GM12878 (cell line): ENCODE measurements around the gene ZSCAN10. TPM values are rescaled to one million over a fixed set of nuclear protein-coding genes. Genes with fewer than 3 reads are reported as not detected.

Experiments
- ATAC-seq: fragments of 200-7000 bp; cut with Tn5 transposase; 3 replicates; pipeline ENCODE4 v1.9.1; 2020; ENCODE audit warnings: mild to moderate bottlenecking, moderate library complexity
- BruUV-seq: library from RNA; stranded (reverse); fragments of 400-500 nt; replicated peaks from 2 replicates; lab custom pipeline; 2021; lab: Mats Ljungman, UMichigan
- CTCF ChIA-PET: fragments of 300-600 bp; sonication (Branson Sonifier 250); formaldehyde crosslinking; extraction: SDS; loops from one replicate; lab custom pipeline; 2021; ENCODE audit warnings: inconsistent platforms; lab: Yijun Ruan, JAX
- POLR2A ChIA-PET: fragments of 350-600 bp; formaldehyde crosslinking; extraction: SDS; loops from one replicate; lab custom pipeline; 2021; ENCODE audit warnings: inconsistent platforms; lab: Charles Lee
- RAD21 ChIA-PET: fragments of 300-600 bp; sonication (Branson Sonifier 250); formaldehyde crosslinking; loops from one replicate; lab custom pipeline; 2023; ENCODE audit warnings: antibody characterized with exemption; ENCODE audit not compliant: unreplicated experiment; lab: Charles Lee
- SMC1A ChIA-PET: fragments of 300-600 bp; sonication (Branson Sonifier 250); formaldehyde crosslinking; loops from one replicate; lab custom pipeline; 2023; ENCODE audit not compliant: unreplicated experiment, uncharacterized antibody; lab: Charles Lee
- DNase-seq: peaks from one replicate; pipeline ENCODE4 v3.0.0-alpha.2; 2011; ENCODE audit warnings: low read depth, low spot score
- FAIRE-seq: peaks from 3 replicates; lab custom pipeline; 2011; peaks lifted over from hg19 to GRCh38; lab: Jason Lieb, UNC
- H2AFZ ChIP-seq: 2 replicates; pipeline ENCODE4 v1.6.0; 2011; ENCODE audit warnings: low read depth, low read length, control low read depth; ENCODE audit not compliant: control insufficient read depth
- H3K27ac ChIP-seq: 2 replicates; pipeline ENCODE4 v1.5.1; 2011; ENCODE audit warnings: control low read depth; ENCODE audit not compliant: control insufficient read depth, insufficient read depth
- H3K27me3 ChIP-seq, 2 experiments: replicated peaks in 1 of 2; 2 replicates each; pipeline versions ENCODE4 v1.6.0 to v1.6.1; 2011; ENCODE audit warnings: low read length in 1 of 2; ENCODE audit not compliant: control insufficient read depth in 2 of 2, insufficient read depth in 2 of 2
- H3K36me3 ChIP-seq, 2 experiments: 2 replicates each; pipeline ENCODE4 v1.5.1; 2011; ENCODE audit warnings: low read length in 1 of 2; ENCODE audit not compliant: control insufficient read depth in 2 of 2, insufficient read depth in 2 of 2
- H3K4me1 ChIP-seq: 2 replicates; pipeline ENCODE4 v1.6.1; 2011; ENCODE audit warnings: mild to moderate bottlenecking, low read length, moderate library complexity, mixed read lengths; ENCODE audit not compliant: control insufficient read depth, insufficient read depth
- H3K4me2 ChIP-seq: 2 replicates; pipeline ENCODE4 v1.6.0; 2011; ENCODE audit warnings: control low read depth; ENCODE audit not compliant: control insufficient read depth, insufficient read depth
- H3K4me3 ChIP-seq: fragments of 200-600 bp; sonication (generic); 2 replicates; pipeline ENCODE4 v1.5.1; 2016
- H3K79me2 ChIP-seq: 2 replicates; pipeline ENCODE4 v1.6.0; 2011; ENCODE audit warnings: low read length; ENCODE audit not compliant: control insufficient read depth, insufficient read depth
- H3K9ac ChIP-seq: 2 replicates; pipeline ENCODE4 v1.8.0; 2011; ENCODE audit warnings: low read length, control low read depth, mixed read lengths; ENCODE audit not compliant: control insufficient read depth, insufficient read depth
- H3K9me3 ChIP-seq: replicated peaks from 3 replicates; pipeline ENCODE4 v1.5.1; 2011; ENCODE audit warnings: mild to moderate bottlenecking, low read length; ENCODE audit not compliant: control insufficient read depth, insufficient read depth
- H4K20me1 ChIP-seq: 2 replicates; pipeline ENCODE4 v1.6.0; 2011; ENCODE audit not compliant: control insufficient read depth, insufficient read depth
- CEBPZ ChIP-seq: fragments of 150-350 bp; IDR thresholded peaks from 2 replicates; pipeline ENCODE4 v1.6.1; 2016; ENCODE audit warnings: low read depth, low read length
- DPF2 ChIP-seq: fragments of 450-650 bp; IDR thresholded peaks from 2 replicates; pipeline ENCODE4 v1.6.1; 2017; ENCODE audit warnings: mild to moderate bottlenecking
- ETV6 ChIP-seq, 2 experiments: fragments of 450-650 bp in 1 of 2; IDR thresholded peaks in 1 of 2; conservative IDR thresholded peaks in 1 of 2; 2 replicates each; pipeline ENCODE4 v1.6.1; 2014; ENCODE audit warnings: antibody characterized with exemption in 1 of 2, borderline replicate concordance in 1 of 2, low read depth in 1 of 2, mild to moderate bottlenecking in 1 of 2, moderate library complexity in 1 of 2
- FOXM1 ChIP-seq: IDR thresholded peaks from 2 replicates; pipeline ENCODE4 v1.6.1; 2012; ENCODE audit warnings: low read depth, mild to moderate bottlenecking, inconsistent platforms, low read length, moderate library complexity
- GABPA ChIP-seq: IDR thresholded peaks from 2 replicates; pipeline ENCODE4 v1.6.1; 2014; ENCODE audit warnings: antibody characterized with exemption, low read depth, mild to moderate bottlenecking, inconsistent platforms
- NR2C1 ChIP-seq: fragments of 450-650 bp; IDR thresholded peaks from 2 replicates; pipeline ENCODE4 v1.6.1; 2017; ENCODE audit warnings: antibody characterized with exemption, mild to moderate bottlenecking, moderate library complexity
- NRF1 ChIP-seq: conservative IDR thresholded peaks from 2 replicates; pipeline ENCODE4 v1.6.1; 2011; ENCODE audit warnings: mild to moderate bottlenecking, low read depth, low read length, improper control_type of control experiment
- PAX8 ChIP-seq: fragments of 450-650 bp; IDR thresholded peaks from 2 replicates; pipeline ENCODE4 v1.6.1; 2017; ENCODE audit warnings: mild to moderate bottlenecking, moderate library complexity
- RCOR1 ChIP-seq: conservative IDR thresholded peaks from 2 replicates; pipeline ENCODE4 v1.6.1; 2012; ENCODE audit warnings: low read depth, low read length, improper control_type of control experiment
- REST ChIP-seq: IDR thresholded peaks from 2 replicates; pipeline ENCODE4 v1.6.1; 2012; ENCODE audit warnings: mild to moderate bottlenecking, low read depth, low read length
- SMAD5 ChIP-seq: IDR thresholded peaks from 2 replicates; pipeline ENCODE4 v1.6.1; 2016; ENCODE audit warnings: antibody characterized with exemption, low read depth
- TAF1 ChIP-seq: IDR thresholded peaks from 2 replicates; pipeline ENCODE4 v1.6.1; 2011; ENCODE audit warnings: mild to moderate bottlenecking, low read depth, low read length, borderline replicate concordance
- TARDBP ChIP-seq: IDR thresholded peaks from 2 replicates; pipeline ENCODE4 v1.6.1; 2016; ENCODE audit warnings: borderline replicate concordance
- ZNF687 ChIP-seq: fragments of 450-650 bp; IDR thresholded peaks from 2 replicates; pipeline ENCODE4 v1.6.1; 2017; ENCODE audit warnings: mild to moderate bottlenecking, moderate library complexity
- WGBS: methylation state at CpG from one replicate; pipeline ENCODE4 v1.1.6; 2016; ENCODE audit warnings: low lambda C conversion rate; ENCODE audit not compliant: insufficient replicate concordance, insufficient coverage; ENCODE audit errors: missing lambda C conversion rate; 5-methylcytosine and 5-hydroxymethylcytosine counted together
- in situ Hi-C: fragments of 300-500 bp; cut with MboI; formaldehyde crosslinking; loops from 9 replicates; pipeline ENCODE4 v1.14.3; 2018; ENCODE audit warnings: mixed read lengths
- intact Hi-C: fragments of 100-400 bp; cut with micrococcal nuclease; formaldehyde crosslinking; loops from one replicate; pipeline ENCODE4 v1.14.2; 2022; ENCODE audit not compliant: unreplicated experiment
- polyA plus RNA-seq, 11 experiments: library from polyadenylated mRNA; depleted of rRNA in 4 of 11; unstranded in 6 of 11; stranded (reverse) in 5 of 11; fragments of >200 nt; fragmentation: Nextera tagmentation in 4 of 11; fragmentation: Illumina TruSeq in 1 of 11; extraction: Ambion mirVana in 4 of 11; extraction: Trizol in 1 of 11; gene quantifications; 1 replicate in 1 of 11; 2 replicates in 10 of 11; pipeline versions ENCODE4 v1.2.1 to v1.2.3, GENCODE V29; 2011 to 2016; ENCODE audit warnings: inconsistent platforms in 2 of 11, missing spikeins in 2 of 11, low read depth in 1 of 11
- total RNA-seq, 4 experiments: library from RNA; depleted of rRNA in 3 of 4; stranded (reverse); fragments of >200 nt in 3 of 4; fragmentation: Illumina TruSeq in 1 of 4; extraction: Trizol in 1 of 4; gene quantifications; 2 replicates each; pipeline versions ENCODE4 v1.2.1 to v1.2.3, GENCODE V29; 2013 to 2021

ZSCAN10 gene
- total and polyA plus RNA-seq, 10 of the 15 experiments (the other 5 are each of a cell fraction or from before 2014, with no cell fraction given): 0.06 to 0.33 TPM; not detected in 8

- no peak for TF ChIP-seq NRF1
- no peak for TF ChIP-seq ETV6 (conservative IDR thresholded peaks at IDR 0.05 in 1 of 2, IDR thresholded peaks at IDR 0.05 in 1 of 2; ENCODE audit: borderline replicate concordance in 1 of 2, low read depth in 1 of 2)
- TF ChIP-seq CEBPZ: no peak
- no peak for TF ChIP-seq FOXM1
- TF ChIP-seq GABPA: no peak
- no peak for TF ChIP-seq PAX8
- no peak for TF ChIP-seq DPF2
- TF ChIP-seq REST: no peak
- TF ChIP-seq TAF1: no peak
- TF ChIP-seq NR2C1: no peak
- TF ChIP-seq SMAD5: no peak
- no peak for TF ChIP-seq RCOR1
- no peak for TF ChIP-seq TARDBP
- TF ChIP-seq ZNF687: no peak
- Histone ChIP-seq H3K79me2 (no peaks in the 10 kb centered on the region), H3K4me3 (no peak overlapping the region), H3K27me3 (no peaks in the 10 kb centered on the region), H3K9me3 (peaks cover 6% of the 10 kb centered on the region), H3K4me1 (peaks cover 45% of the 10 kb centered on the region), H4K20me1 (no peaks in the 10 kb centered on the region), H2AFZ (no peak overlapping the region), H3K9ac (no peak overlapping the region), H3K27ac (no peak overlapping the region), H3K4me2 (no peak overlapping the region; the same call in 1 of the 2 replicates), H3K36me3 (no peaks in the 10 kb centered on the region; a peak in 2 of 4 replicates)
- FAIRE-seq (no peak), ATAC-seq (no peak), DNase-seq (no peak)
- in situ Hi-C loops (no loop called here), intact Hi-C loops (no loop called here)
- RAD21 ChIA-PET: no interaction called here
- CTCF ChIA-PET: interaction anchor here (6.0 kb wide), 1 partner anchor 56 kb away, joined by 42 read pairs; no protein-coding TSS in a partner anchor
- WGBS: 65% methylated on average over 7 of the region's 7 CpGs
- SMC1A ChIA-PET: interaction anchor here (6.1 kb wide), 1 partner anchor 8 kb away, joined by 52 read pairs; the partner anchor contains the start of gene IL32
- no TSS peak for BruUV-seq
- POLR2A ChIA-PET: no interaction called here
Measured at GRCh38 chr16:3073448-3073847, 25.6 kb downstream of the ZSCAN10 start.
